ENCODE results near the gene ALOX15B.
"Not testable (repeated sequence)": the region's sequence is repeated elsewhere in the genome, so short reads cannot be mapped to it uniquely, and the experiment has no call there.

The ALOX15B gene

DNA sequence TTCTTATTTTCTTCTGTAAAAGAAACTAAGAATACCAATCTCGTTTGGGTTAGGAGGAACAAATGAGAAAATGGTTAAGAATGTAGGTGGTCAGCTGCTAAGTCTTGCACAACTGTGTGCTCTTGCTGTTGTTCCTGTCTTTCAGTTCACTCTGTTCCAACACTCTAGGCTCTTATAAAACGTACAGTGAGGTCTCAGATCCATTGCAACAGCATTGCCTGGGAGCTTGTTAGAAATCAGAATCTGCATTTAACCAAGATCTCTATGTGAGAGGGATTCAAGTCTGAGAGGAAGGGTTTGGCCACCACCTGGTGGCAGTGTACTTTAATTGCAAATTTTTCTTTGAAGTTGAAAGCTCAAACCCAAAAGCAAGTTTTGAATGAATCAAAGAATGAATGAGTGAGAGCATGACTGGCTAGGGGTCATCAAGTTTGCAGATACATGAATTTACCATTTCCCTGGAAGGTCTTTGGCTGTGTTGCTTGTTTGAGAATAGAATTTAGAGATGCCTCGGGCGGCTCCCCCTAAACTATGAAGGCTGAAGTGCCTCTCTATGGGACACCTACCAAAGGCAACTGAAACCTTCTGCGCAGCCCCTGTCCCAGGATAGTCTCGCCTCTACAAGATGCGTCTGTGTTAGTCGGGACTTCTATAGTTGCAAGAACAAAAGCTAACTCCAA lies 2.5 kb downstream of the ALOX15B start:
- DNase-seq (ENCODE audit: low spot score) = peak; percentile 44

GRCh38 chr17:8041979-8042378 lies 3.1 kb downstream of the ALOX15B start:
- no peak for DNase-seq (ENCODE audit: low spot score)

DNA sequence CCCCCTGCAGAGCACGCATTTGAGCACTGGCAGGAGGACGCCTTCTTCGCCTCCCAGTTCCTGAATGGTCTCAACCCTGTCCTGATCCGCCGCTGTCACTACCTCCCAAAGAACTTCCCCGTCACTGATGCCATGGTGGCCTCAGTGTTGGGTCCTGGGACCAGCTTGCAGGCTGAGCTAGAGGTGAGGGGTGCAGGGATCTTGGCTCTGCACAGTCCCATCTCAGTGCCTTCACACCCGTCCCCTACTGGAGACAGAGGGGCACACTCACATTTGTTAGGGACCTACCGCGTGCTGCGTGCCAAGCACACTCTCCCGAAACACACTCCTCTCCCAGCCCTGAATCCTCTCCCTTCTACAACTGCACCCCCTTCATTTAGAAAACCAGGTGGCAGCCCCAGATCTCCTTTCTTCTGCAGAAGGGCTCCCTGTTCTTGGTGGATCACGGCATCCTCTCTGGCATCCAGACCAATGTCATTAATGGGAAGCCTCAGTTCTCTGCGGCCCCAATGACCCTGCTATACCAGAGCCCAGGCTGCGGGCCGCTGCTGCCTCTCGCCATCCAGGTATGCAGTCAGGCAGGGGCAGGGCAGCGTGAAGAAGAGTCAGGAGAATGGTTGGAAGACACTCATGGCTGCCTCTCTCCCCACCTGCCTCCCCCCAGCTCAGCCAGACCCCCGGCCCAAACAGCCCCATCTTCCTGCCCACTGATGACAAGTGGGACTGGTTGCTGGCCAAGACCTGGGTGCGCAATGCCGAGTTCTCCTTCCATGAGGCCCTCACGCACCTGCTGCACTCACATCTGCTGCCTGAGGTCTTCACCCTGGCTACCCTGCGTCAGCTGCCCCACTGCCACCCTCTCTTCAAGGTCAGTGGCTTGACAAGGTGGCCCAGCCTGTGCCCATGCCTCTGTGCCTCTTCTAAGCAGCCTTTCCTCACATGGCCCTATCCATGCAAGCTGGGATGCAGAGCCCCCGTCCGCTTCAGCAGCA lies 6.3 kb downstream of the ALOX15B start:
- no peak for DNase-seq (ENCODE audit: low spot score)

DNA sequence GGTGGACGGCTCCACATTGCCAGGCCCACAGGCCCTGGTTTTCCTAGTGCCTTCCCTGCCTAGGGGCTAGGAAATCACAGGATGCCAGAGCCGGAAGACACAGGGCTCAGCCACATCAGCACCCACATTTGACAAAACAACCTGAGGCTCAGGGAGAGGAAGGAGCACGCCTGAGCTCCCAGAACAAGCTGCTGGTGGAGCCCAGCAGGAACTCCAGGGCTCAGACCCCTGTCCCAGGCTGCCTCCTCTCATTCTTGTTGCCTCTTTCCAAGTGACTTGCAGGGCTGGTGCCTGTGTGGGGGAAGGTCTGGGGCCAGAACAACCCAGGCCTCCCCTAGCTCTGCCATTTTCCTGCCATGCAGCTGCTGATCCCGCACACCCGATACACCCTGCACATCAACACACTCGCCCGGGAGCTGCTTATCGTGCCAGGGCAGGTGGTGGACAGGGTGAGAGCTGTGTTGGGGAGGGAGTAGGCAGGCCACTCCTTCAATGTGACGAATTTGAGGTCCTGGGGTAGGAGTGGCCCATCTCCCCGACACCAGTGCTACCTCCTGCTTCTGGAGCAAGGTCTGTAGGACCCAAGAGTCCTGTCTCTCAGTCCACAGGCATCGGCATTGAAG lies 7.6 kb downstream of the ALOX15B start:
- no peak for DNase-seq (ENCODE audit: low spot score)

- no peak for DNase-seq (ENCODE audit: low spot score)
These were observed 8.3 kb downstream of the ALOX15B start for GRCh38 chr17:8046929-8047768.

GRCh38 chr17:8047769-8048110 lies 8.9 kb downstream of the ALOX15B start:
- no peak for DNase-seq (ENCODE audit: low spot score)

- no peak for DNase-seq (ENCODE audit: low spot score)
These were observed 9.4 kb downstream of the ALOX15B start for GRCh38 chr17:8048236-8048635.

- DNase-seq (ENCODE audit: low spot score) = no peak
These were observed 9.9 kb downstream of the ALOX15B start for GRCh38 chr17:8048736-8049135.

DNA sequence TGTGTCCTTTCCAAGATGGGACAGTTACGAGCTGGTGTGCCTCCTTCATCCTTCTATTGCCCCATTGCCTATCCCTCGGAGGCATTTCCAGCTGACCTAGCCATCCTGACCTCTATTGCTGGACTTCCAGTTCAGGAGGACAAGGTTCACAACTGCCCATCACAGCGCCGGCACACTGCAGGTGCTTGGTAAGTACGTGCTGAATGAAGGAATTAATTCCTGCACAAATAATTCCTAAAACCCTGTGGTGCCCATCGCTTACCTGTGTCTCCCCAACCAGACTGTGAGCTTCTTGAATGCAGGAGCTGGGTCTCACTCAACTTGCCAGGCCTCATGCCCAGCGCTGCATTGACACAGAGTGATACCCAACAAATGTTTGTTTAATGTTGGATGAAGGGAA lies 13.0 kb downstream of the ALOX15B start:
- DNase-seq (ENCODE audit: low spot score) = no peak

DNA sequence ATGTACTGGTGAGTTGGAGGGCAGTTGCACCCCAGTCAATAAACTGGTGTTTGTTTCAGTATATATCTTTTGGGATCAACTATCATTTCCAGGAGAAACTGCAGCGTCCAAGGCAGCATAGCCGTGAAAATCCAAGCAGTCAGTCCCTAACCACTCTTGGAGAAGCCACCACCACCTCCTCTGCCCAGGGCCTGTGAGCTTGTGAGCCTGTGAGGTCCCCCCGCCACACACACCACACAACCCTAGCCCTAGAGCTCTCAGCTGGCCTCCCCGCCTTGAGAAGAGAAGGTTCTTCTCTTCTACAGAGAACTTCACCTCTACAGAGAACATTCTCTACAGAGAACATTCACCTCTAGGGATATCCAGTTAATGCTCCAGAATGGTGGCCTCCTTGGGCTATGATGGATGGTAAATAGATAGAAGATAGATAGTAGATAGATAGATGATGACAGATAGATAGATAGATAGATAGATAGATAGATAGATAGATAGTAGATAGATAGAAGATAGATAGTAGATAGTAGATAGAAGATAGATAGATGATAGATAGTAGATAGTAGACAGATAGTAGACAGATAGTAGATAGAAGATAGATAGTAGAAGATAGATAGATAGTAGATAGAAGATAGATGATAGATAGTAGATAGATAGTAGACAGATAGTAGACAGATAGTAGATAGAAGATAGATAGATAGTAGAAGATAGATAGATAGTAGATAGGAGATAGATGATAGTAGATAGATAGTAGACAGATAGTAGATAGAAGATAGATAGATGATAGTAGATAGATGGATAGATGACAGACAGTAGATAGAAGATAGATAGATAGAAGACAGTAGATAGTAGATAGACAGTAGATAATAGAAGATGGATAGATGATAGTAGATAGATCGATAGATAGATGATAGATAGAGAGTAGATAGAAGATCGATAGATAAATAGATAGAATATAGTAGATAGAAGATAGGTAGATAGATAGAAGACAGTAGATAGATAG lies 13.7 kb downstream of the ALOX15B start:
- no peak for DNase-seq (ENCODE audit: low spot score)

DNA sequence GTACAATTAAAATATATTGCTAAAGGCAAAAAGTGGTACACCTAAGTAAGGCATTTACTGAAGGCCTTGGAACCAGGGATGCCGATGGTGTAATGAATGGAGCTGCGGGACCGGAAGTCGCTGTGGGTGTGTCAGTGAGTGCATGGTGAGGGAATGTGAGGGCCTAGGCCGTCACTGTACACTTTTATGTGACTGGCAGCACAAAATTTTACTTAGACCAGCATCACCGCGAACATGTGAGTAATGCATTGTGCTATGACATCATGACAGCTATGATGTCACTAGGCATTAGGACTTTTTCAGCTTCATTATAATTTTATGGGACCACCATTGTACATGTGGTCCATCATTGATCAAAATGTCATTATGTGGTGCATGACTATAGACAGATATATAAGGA lies 14.7 kb downstream of the ALOX15B start:
- DNase-seq (ENCODE audit: low spot score) = no peak

DNA sequence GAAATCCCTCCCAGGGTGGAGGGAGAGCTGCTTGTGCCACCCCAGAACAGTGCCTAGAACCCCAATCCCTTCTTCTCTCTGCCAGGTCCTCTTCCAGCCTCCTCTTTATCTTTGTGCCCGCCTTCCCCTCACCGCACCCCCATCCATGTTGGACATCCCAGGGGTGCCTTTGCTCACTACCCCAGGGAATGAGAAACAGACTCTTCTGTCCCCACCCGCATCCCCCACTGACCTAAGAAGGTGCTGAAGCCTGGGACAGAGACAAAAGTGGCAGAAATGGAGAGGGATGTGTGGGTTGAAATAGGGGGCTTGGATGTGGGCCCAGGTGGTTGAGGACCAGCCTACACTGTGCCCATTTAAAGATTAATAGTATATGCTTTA lies 17.0 kb downstream of the ALOX15B start:
- DNase-seq (ENCODE audit: low spot score) = no peak

- peak; percentile 71 for DNase-seq (ENCODE audit: low spot score)
These were observed 17.5 kb downstream of the ALOX15B start for GRCh38 chr17:8056232-8056975.

DNA sequence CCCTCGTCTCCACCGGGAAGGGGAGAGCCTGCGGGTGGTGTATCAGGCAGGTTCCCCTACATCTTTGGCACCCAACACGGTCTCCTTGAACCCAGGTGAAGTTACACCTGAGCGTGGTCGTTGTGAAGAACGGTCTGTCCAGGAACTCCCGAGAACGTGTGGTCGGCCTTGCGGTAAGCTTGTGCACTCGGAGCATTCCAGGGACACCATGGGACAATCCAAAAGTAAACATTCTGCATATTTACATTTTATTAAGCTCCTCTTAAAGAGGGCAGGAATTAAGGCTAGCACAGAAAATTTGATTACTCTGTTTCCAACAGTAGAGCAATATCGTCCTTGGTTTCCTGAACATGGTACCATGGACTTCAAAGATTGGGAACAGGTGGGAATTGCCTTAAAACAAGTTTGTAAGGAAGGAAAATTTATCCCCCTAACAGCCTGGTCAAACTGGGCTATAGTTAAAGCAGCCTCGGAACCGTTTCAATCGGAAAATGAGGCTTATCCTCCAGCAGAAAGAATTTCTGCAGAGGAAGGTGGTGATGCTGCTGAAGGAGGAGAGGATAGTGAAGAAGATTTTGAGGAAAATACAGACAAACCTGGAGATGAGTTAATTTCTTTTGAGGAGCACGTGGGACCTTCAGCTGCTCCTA lies 18.2 kb downstream of the ALOX15B start:
- no peak for DNase-seq (ENCODE audit: low spot score)

DNA sequence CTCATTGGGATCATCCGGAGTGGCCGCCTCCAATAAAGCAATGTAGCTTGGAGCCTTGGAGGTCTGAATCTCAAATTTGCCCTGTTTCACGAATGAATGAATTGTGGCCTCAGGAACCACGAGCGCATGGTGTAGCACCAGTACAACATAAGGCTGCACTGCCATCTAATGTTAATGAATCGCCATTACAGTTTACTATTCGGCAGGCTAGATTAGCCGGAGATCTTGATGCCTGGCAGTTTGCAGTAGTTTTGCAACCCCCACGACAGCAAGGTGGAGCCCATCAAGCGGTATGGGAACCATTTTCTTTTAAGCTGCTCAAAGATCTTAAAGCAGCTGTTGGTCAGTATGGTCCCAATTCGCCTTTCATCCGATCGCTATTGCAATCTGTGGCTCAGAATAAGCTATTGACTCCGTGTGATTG lies 18.8 kb downstream of the ALOX15B start:
- DNase-seq (ENCODE audit: low spot score) = peak; percentile 82

DNA sequence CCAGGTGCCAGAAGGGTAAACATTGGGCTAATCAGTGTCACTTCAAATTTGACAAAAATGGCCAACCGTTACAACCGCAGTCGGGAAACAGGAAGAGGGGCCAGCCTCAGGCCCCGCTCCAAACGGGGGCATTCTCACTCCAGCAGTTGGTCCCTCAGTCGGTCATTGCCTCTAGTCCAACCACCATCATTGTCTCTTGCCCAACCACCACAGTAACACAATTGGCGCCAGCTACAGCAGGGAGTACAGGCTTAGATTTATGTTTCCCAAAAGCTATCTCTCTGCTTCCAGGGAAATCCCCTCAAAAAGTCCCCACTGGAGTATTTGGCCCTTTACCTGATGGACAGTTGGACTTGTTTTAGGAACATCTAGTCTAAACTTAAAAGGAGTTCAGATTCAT lies 20.3 kb downstream of the ALOX15B start:
- no peak for DNase-seq (ENCODE audit: low spot score)

DNA sequence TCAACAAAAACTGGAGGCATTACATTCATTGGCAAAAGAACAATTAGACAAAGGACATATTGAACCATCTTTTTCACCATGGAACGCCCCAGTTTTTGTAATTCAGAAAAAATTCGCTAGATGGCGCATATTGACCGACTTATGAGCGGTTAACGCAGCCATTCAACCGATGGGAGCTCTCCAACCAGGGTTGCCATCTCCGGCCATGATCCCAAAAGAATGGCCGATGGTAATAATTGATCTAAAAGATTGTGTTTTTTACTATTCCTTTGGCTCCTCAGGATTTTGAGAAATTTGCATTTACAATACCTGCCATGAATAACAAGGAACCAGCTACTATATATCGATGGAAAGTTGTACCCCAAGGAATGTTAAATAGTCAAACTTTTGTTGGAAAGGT lies 21.4 kb downstream of the ALOX15B start:
- peak; percentile 80 for DNase-seq (ENCODE audit: low spot score)

DNA sequence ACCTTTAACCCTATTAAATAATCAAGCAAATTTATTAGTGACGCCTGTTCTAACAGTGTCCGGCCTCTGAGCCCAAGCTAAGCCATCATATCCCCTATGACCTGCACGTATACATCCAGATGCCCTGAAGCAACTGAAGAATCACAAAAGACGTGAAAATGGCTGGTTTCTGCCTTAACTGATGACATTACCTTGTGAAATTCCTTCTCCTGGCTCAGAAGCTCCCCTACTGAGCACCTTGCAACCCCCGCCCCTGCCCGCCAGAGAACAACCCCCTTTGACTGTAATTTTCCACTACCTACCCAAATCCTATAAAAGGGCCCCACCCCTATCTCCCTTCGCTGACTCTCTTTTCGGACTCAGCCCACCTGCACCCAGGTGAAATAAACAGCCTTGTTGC lies 23.0 kb downstream of the ALOX15B start:
- not testable (repeated sequence) for DNase-seq (ENCODE audit: low spot score)

DNA sequence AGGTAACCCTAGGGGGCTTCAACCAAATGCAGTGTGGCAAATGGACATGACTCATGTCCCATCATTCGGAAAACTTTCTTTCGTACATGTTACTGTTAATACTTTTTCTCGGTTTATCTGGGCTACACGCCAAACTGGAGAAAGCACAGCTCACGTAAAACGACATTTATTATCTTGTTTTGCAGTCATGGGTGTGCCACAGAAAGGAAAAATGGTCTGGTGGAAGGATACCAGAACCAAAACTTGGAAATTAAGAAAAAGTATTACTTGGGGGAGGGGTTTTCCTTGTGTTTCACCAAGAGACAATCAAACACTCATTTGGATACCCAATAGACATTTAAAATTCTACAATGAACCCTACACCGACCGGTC lies 23.6 kb downstream of the ALOX15B start:
- no peak for DNase-seq (ENCODE audit: low spot score)
